Measurements from ENCODE around the gene PNCK.

- TF ChIP-seq CTCF (IDR thresholded peaks at IDR 0.05) (no peak), POLR2A (IDR thresholded peaks at IDR 0.05) (no peak)
Observed at GRCh38 chrX:153719238-153719637, 45.6 kb upstream of the PNCK start.

Measured in adrenal gland (tissue), 5 donors.